ENCODE data around the gene UBE2V1.
"Not testable (repeated sequence)": the region's sequence is repeated elsewhere in the genome, so short reads cannot be mapped to it uniquely, and the experiment has no call there.

UBE2V1 gene

DNA sequence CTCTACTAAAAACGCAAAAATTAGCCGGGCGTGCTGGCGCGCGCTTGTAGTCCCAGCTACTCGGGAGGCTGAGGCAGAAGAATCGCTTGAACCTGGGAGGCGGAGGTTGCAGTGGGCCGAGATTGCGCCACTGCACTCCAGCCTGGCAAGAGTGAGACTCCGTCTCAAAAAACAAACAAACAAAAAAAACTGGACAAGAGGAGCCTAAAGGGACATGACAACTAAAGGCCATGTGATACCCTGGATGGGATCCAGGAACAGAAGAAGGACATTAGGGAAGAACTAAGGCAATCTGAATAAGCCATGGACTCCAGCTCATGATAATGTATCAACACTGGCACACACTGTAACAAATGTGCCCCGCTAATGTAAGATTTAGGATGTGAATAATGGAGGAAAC, 24.8 kb upstream of the UBE2V1 start:
- not testable (repeated sequence) for DNase-seq (ENCODE audit: low read depth)

GRCh38 chr20:50136822-50137599, 24.1 kb upstream of the UBE2V1 start:
- no peak for DNase-seq (ENCODE audit: low read depth)

- DNase-seq (ENCODE audit: low read depth): not testable (repeated sequence)
These were observed 22.2 kb upstream of the UBE2V1 start for GRCh38 chr20:50135157-50135556.

- no peak for DNase-seq (ENCODE audit: low read depth)
These were observed 20.7 kb upstream of the UBE2V1 start for GRCh38 chr20:50133474-50134217.

GRCh38 chr20:50133041-50133440, 20.1 kb upstream of the UBE2V1 start:
- DNase-seq (ENCODE audit: low read depth): no peak

DNA sequence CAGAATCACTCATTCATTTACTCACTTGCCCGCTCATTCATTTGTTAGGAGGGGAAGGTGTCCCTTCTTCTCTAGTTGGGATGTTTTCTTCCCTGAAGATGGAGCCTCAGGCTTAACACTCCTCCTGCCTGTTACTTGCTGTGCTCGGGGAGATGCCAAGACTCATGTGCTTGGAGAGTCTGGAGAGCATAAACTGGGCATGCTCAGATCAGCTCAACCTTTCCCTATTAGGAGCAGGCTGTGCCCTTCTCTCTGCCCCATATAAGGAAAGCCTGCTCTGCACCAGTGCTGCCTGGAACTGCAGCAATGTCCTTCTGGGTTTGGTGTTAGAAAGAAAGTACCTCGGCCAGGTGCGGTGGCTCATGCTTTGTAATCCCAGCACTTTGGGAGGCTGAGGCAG, 18.0 kb upstream of the UBE2V1 start:
- no peak for DNase-seq (ENCODE audit: low read depth)

DNA sequence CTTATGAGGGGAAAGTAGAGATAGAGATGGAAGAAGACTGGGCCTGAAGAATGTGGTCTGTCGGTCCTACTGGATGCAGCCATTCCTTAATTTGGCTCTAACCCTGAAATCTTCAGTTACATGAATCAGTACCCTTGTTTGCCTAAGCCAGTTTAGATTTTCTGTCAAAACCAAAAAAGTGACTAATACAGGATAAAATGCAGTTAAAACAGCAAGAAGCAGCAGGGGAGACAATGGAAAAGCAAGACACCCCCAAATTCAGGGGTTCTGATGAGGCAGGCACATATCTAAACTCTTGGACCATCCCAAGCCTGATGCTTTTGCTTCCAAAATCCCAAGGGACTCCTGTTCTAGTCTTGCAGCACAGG, 17.4 kb upstream of the UBE2V1 start:
- no peak for DNase-seq (ENCODE audit: low read depth)

DNA sequence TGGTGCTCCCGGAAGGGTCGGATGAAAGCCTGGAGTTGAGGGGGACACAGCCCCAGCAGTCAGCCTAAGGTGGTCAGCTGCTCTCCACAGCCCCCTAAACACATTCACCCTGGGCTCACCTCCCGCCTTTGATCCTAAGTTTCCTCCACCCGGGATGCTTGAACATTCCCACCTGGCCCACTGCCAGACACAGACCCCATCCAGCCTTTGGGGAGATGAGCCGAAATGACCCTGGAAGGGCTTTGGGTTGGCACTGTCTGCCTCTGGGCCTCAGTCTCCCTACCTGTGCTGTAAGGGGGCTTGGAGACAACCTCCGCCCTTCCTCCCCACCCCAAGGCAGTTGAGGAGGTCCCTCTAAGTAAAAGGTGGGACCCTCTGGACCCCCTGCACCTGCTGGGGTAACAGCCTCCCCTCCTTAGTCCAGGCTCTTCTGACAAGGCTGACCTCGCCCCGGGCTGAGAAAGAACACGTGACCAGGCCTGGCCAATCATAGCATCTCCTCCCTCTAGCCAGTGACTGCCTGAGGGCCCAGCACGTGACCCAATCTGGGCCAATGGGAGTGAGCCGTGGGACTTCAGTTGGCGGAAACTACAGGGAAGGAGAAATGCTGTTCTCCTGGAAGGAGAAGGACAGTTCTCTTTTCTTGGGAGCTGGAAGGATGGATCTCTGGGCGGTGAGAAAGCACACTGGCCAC, 16.9 kb upstream of the UBE2V1 start:
- DNase-seq (ENCODE audit: low read depth): no peak

DNA sequence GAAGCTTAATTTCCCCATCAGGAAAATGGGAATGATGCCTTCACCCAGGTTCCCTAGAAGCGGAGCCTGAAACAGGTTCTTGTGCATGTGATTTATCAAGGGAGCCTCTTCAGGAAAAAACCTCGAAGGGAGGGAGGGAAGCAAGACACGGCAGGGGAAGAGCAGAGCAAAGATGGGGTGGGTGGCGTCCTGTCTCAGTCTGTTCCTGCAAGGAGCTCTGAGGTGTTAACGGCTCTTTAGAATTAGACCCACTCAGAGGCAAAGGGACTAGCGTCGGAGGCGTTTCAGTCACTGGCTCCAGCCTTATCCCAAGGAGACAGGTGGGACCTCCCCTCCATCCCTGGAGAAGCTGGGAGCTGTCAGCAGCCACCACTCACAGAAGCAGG, 15.6 kb upstream of the UBE2V1 start:
- no peak for DNase-seq (ENCODE audit: low read depth)

DNA sequence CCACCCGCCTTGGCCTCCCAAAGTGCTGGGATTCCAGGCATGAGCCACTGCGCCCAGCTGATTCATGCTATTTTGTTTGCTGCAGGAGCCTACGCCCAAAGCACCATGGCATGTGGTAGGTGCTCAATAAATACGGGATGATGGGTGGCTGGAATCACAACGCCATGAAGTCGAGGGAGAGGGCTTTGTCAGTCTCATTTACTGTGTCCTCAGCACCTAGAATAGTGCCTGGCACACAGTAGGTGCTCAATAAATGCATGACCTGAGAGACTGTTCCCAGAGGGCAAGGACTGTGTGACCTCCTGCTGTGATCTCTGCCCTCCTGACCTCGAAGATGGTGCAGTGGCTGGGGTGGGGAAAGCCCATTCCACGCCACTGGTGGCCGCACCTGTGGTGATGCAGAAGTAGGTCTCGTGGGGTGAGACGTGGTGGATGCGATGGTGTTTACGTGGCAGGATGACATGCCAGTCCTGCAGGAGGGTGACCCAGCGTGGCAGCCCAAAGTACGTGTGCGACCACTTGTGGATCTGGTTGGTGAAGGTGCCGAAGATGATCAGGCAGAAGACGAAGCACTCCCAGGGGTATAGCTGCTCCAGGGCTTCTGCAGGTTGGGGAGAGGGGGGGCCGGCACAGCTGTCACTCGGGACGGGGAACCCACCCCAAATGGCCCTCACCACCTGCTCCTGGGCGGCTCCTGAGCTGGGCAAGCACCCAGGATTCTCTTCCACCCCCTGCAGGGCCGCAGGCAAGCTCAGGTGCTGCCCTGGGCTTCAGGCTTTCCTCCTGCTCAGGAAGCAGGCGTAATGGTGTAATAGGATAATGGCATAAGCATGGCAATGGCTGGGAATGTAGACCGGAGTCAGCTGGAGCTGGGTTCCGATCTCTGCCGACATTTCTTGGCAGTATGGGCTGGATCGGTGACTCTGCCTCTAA, 14.9 kb upstream of the UBE2V1 start:
- DNase-seq (ENCODE audit: low read depth): no peak

- no peak for DNase-seq (ENCODE audit: low read depth)
These were observed 13.7 kb upstream of the UBE2V1 start for GRCh38 chr20:50126662-50127061.

DNA sequence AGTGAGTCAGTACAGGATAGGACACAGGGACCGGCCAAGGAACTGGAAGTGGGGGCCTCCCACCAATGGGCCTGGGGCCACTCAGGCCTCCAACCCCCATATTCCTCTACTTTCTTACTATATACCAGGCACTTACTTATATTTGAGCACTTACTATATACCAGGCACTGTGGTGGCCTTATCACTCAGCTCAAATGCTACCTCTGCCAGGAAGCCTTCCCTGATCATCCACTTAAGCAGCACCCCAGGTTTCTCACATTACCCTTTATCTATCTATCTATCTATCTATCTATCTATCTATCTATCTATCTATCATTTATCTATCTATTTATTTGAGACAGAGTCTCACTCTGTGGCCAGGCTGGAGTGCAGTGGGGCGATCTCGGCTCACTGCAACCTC, 12.3 kb upstream of the UBE2V1 start:
- DNase-seq (ENCODE audit: low read depth): no peak

DNA sequence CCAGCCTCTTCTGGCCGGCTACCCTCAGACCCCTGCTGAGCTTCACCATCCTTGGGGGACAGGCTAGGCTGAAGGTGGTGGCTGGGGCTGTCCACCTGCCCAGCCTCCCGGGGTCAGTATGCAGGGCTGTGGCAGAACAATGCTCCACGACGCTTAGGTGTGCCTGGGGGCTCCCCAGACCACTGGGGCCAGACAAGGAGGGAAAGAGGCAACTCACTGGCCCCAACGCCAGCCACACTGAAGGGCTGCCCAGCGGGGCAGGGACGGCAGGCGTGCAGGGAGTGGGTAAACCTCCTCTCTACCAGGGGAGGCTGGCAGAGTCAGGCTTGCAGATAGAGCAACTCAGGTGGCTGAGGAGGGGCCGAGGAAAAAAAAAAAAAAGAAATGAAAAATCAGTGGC, 11.5 kb upstream of the UBE2V1 start:
- DNase-seq (ENCODE audit: low read depth): no peak

- DNase-seq (ENCODE audit: low read depth): no peak
These were observed 10.5 kb upstream of the UBE2V1 start for GRCh38 chr20:50123418-50123817.

GRCh38 chr20:50122763-50123162, 9.8 kb upstream of the UBE2V1 start:
- DNase-seq (ENCODE audit: low read depth): no peak

DNA sequence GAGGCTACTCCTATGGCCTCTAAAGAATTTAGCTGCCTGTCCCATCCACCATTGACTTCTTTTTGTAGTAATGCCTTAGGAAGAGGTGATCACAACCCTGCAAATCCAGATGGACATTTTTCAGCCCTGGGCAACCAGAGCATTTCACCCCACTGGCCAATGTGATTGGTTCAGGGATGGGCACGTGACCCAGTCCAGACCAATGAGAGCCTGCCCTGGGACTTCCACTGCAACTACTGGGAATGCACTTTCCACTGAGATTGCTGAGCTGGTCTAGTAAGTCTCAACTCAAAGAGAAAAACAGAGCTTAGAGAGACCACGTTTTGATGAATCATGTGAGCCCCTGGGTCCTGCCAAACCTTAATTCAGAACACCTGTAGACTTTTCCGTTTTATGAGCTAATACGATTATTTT, 8.9 kb upstream of the UBE2V1 start:
- no peak for DNase-seq (ENCODE audit: low read depth)

DNA sequence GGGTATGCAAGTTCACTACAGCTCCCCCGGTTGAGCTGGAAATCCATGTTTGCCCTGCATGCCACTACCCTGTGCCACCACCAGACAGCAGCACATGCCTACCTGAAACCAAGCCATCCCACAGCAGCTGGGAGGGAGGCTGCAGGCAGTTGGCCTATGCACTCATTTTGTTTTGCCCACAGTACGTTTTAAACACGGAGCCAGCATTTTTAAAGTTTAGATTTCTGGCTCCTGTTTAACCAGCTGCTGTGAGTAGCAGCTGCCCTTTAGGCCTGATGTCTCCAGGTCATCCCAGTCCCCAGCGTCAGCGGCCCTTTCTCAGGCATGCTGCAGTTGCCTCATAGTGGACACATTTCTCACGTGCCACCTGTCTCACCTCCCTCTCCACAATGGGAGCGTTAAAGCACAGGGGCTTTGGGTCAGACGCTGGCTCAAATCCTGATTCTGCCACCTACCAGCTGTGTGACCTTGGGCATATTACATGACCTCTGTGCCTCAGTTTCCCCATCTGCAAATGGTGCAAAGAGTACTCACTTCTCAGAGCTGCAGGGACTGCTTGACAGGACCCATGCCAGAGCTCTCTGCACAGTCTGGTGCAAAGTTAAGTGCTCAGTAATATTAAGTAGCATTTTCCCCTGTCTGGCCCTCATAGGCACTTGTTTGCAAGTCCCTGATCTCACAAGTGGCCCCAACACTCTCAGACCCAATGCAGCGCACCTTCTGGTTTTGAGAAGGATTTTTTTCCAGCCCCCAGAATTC, 8.2 kb upstream of the UBE2V1 start:
- peak; percentile 28 for DNase-seq (ENCODE audit: low read depth)

DNA sequence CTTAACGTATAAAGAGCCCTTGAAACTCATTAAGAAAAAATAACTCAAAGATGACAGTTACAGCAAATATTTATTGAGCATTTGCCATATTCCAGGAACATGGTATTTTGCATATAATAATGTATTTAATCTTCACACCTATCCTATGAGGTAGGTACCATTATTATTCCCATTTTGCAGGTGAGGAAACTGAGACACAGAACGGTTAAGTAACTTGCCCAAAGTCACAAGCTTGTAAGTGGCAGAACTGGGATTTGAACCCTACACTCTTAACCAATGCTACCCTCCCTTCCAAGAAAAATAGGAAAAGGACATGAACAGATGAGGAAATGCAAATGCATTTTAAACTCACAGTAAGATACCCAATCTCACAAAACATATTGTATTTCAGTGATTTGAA, 5.3 kb upstream of the UBE2V1 start:
- DNase-seq (ENCODE audit: low read depth): no peak

GRCh38 chr20:50116368-50116999, 3.5 kb upstream of the UBE2V1 start:
- no peak for DNase-seq (ENCODE audit: low read depth)

DNA sequence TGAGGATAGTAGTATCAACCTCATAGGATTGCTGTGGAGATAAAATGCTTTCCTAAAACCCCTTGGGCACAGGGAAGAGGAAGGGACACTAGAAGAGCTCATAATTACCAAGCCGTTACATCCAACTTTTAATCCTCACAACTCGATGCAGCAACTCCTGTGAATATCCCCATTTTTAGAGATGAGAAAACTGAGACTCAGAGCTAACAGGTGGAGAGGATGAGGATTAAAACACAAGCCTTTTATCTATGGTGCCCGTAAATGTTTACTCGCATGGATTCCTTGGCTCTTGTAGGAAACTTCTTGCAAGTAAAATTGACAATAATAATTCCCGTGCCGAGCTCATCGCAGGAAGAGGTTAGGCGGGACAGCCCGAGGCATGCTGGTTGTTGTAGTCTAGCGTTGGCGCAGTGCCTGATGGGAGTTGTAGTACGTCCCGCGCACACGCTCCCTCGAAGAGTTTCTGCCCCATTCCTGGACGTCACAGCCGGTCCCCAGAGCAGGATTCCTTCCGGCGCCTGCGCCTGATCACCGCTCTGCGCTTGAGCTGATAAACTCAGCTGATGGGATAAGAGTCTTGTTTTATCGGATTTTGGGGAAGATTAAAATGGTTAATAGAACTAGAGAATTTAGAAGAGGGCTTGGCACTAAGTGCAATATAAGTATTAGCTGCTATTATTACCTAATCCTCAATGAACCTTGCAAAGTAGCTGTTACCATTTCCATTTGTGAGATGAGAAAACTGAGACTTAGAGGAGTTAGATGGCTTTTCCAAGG, 2.8 kb upstream of the UBE2V1 start:
- peak; percentile 77 for DNase-seq (ENCODE audit: low read depth)

All from stimulated activated CD8-positive, alpha-beta memory T cell treated with anti-CD3 and anti-CD28 coated beads, Interleukin-12 subunit alpha, Interleukin-12 subunit beta, amount 100 ng/mL, for 4 hours (primary cell).